Measurements from ENCODE around the gene APP.

- TF ChIP-seq CTCF (IDR thresholded peaks at IDR 0.05; ENCODE audit: borderline replicate concordance, extremely low read depth, low read length, poor library complexity, severe bottlenecking) (no peak), EZH2 (IDR thresholded peaks at IDR 0.05; ENCODE audit: borderline replicate concordance, low read depth, low read length, severe bottlenecking) (no peak)
These were observed 23.9 kb downstream of the APP start for GRCh38 chr21:26146681-26147080.
